Fibroblast of lung (primary cell): ENCODE data around the gene RABGAP1. TPM values are rescaled to one million over a fixed set of nuclear protein-coding genes. Genes with fewer than 3 reads are reported as not detected.
A peak's percentile ranks its signal among the peaks of the same experiment; 100 is the strongest.

Experiments
- DNase-seq, 2 donors: peaks; one replicate each; pipeline versions ENCODE4 v3.0.0 to v3.0.0-alpha.2; 2010; ENCODE audit warnings: low read depth in 2 of 2
- H2AFZ ChIP-seq: 2 replicates; pipeline ENCODE4 v1.5.1; 2012; ENCODE audit warnings: low read length, control low read depth, inconsistent platforms
- H3K27ac ChIP-seq: 2 replicates; pipeline ENCODE4 v1.5.1; 2011; ENCODE audit warnings: low read length, control low read depth; ENCODE audit not compliant: insufficient read depth
- H3K27me3 ChIP-seq: 2 replicates; pipeline ENCODE4 v1.5.1; 2011; ENCODE audit warnings: mild to moderate bottlenecking, low read length; ENCODE audit not compliant: control insufficient read depth, insufficient read depth
- H3K36me3 ChIP-seq: 2 replicates; pipeline ENCODE4 v1.5.1; 2011; ENCODE audit warnings: low read length; ENCODE audit not compliant: control insufficient read depth, insufficient read depth
- H3K4me1 ChIP-seq: 2 replicates; pipeline ENCODE4 v1.5.1; 2011; ENCODE audit warnings: low read length; ENCODE audit not compliant: control insufficient read depth, insufficient read depth; ENCODE audit errors: extremely low read depth
- H3K4me2 ChIP-seq: 2 replicates; pipeline ENCODE4 v1.5.1; 2011; ENCODE audit warnings: low read length, control low read depth; ENCODE audit not compliant: insufficient read depth; ENCODE audit errors: extremely low read depth
- H3K4me3 ChIP-seq, 4 experiments: fragments of 200-600 bp in 1 of 4; sonication (generic) in 1 of 4; replicated peaks in 1 of 4; 2 replicates each; pipeline ENCODE4 v1.5.1; 2011 to 2016; ENCODE audit warnings: low read length in 4 of 4, low read depth in 3 of 4, mild to moderate bottlenecking in 3 of 4, control low read depth in 2 of 4, inconsistent platforms in 1 of 4, mixed read lengths in 1 of 4; ENCODE audit not compliant: insufficient read depth in 1 of 4; ENCODE audit errors: control extremely low read depth in 1 of 4
- H3K79me2 ChIP-seq: 2 replicates; pipeline ENCODE4 v1.5.1; 2012; ENCODE audit warnings: mild to moderate bottlenecking, low read length, inconsistent platforms; ENCODE audit not compliant: control insufficient read depth, insufficient read depth
- H3K9ac ChIP-seq: 2 replicates; pipeline ENCODE4 v1.5.1; 2011; ENCODE audit warnings: mild to moderate bottlenecking, low read length, control low read depth; ENCODE audit not compliant: insufficient read depth
- H3K9me3 ChIP-seq: 2 replicates; pipeline ENCODE4 v1.5.1; 2012; ENCODE audit warnings: low read depth, low read length; ENCODE audit not compliant: control insufficient read depth, insufficient read depth
- H4K20me1 ChIP-seq: 2 replicates; pipeline ENCODE4 v1.5.1; 2011; ENCODE audit warnings: low read length; ENCODE audit not compliant: control insufficient read depth, insufficient read depth; ENCODE audit errors: extremely low read depth
- EZH2 ChIP-seq: IDR thresholded peaks from 2 replicates; pipeline ENCODE4 v1.5.1; 2012; ENCODE audit warnings: low read length, control low read depth, mild to moderate bottlenecking; ENCODE audit errors: missing control alignments
- polyA plus RNA-seq, 2 donors: library from polyadenylated mRNA; depleted of rRNA in 1 of 2; stranded (reverse) in 1 of 2; unstranded in 1 of 2; fragments of >200 nt; gene quantifications; 2 replicates each; pipeline ENCODE4 v1.2.1, GENCODE V29; 2011 to 2012; ENCODE audit warnings: missing spikeins in 1 of 2
- total RNA-seq: library from RNA; depleted of rRNA; stranded (reverse); fragments of >200 nt; gene quantifications from 2 replicates; pipeline ENCODE4 v1.2.1, GENCODE V29; 2014
- TF ChIP-seq, protein P1 (sequence below), 2 donors: IDR thresholded peaks in 1 of 2; conservative IDR thresholded peaks in 1 of 2; 1 replicate in 1 of 2; 2 replicates in 1 of 2; pipeline ENCODE4 v1.5.1; 2011 to 2012; ENCODE audit warnings: low read length in 2 of 2, control low read depth in 1 of 2, inconsistent platforms in 1 of 2, low read depth in 1 of 2, mild to moderate bottlenecking in 1 of 2

RABGAP1 gene
- total and polyA plus RNA-seq, 2 donors (not counting 1 experiment from before 2014, with no cell fraction given), result 47.6 to 58.6 TPM

DNA sequence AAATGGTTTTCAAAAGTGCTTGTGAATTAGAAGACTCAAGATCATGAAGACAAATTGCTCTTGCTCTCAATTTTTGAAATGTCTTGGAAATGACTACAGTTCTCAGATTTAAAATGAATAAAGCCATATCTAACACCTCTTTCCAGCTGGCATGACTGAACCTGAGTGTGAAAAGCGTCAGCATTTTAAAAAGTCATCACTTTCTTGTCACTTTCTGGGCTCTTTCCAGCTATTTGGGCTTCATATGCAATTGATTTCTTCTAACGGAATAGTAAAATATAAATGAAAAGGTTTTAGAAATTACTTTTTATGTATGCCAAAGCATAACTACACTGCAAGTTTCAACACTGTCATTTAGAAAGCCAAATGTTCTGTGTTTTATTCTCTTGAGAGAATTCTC lies 95.0 kb downstream of the RABGAP1 start:
- Histone ChIP-seq H3K27ac (no peak overlapping the region), H3K9ac (no peak overlapping the region), H3K4me2 (no peak overlapping the region), H3K9me3 (no peaks in the 10 kb centered on the region), H3K79me2 (no peaks in the 10 kb centered on the region), H3K27me3 (no peaks in the 10 kb centered on the region), H3K4me3 (no peak overlapping the region), H4K20me1 (no peaks in the 10 kb centered on the region), H2AFZ (no peak overlapping the region), H3K36me3 (no peaks in the 10 kb centered on the region), H3K4me1 (peaks cover 10% of the 10 kb centered on the region)
- TF ChIP-seq EZH2, result no peak
- TF ChIP-seq, protein P1, sequence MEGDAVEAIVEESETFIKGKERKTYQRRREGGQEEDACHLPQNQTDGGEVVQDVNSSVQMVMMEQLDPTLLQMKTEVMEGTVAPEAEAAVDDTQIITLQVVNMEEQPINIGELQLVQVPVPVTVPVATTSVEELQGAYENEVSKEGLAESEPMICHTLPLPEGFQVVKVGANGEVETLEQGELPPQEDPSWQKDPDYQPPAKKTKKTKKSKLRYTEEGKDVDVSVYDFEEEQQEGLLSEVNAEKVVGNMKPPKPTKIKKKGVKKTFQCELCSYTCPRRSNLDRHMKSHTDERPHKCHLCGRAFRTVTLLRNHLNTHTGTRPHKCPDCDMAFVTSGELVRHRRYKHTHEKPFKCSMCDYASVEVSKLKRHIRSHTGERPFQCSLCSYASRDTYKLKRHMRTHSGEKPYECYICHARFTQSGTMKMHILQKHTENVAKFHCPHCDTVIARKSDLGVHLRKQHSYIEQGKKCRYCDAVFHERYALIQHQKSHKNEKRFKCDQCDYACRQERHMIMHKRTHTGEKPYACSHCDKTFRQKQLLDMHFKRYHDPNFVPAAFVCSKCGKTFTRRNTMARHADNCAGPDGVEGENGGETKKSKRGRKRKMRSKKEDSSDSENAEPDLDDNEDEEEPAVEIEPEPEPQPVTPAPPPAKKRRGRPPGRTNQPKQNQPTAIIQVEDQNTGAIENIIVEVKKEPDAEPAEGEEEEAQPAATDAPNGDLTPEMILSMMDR (conservative IDR thresholded peaks at IDR 0.05 in 1 of 2, IDR thresholded peaks at IDR 0.05 in 1 of 2; ENCODE audit: low read depth in 1 of 2, low read length in 2 of 2), result no peak
- no peak for DNase-seq

DNA sequence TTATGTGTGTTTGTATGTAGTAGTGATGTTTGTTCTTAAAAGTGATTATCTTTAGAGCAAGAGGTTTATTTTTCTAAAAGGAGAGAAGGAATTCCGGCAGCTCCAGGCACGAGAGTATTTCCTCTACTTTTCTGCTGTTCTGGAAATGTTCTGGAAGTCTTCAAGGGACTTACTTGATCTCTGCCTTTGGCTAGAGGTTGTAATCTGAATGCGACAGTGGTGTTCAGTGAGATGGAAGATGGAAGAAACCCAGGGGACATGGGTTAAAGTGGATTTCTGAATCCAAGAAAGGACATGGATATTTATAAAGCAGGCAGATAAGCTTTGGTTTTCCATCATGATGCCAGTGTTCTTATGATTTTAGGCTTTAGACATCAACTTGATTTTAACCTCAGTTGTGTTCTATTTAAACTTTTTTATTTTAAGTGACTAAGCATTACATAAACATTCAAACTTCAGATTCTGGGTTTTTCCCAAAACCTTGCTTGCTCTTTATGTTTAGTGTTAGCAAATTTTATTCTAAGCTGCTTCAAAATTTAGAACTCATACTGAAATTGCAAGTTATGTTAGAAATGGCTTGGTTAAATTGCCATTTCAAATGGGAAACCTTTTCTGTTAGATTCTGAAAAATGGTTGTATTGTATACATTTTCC lies 96.2 kb downstream of the RABGAP1 start:
- no peak overlapping the region for H3K4me3 ChIP-seq
- TF ChIP-seq, protein P1 (conservative IDR thresholded peaks at IDR 0.05 in 1 of 2, IDR thresholded peaks at IDR 0.05 in 1 of 2; ENCODE audit: low read depth in 1 of 2, low read length in 2 of 2), result no peak
- TF ChIP-seq EZH2, result no peak
- peak in 1 of 2 donors; percentile 43 for DNase-seq
- H3K27ac ChIP-seq, result peak overlapping the region; percentile 42
- peaks cover 10% of the 10 kb centered on the region for H3K4me1 ChIP-seq
- H3K9me3 ChIP-seq, result no peaks in the 10 kb centered on the region
- H3K36me3 ChIP-seq, result no peaks in the 10 kb centered on the region
- peak overlapping the region; percentile 54 for H3K4me2 ChIP-seq
- no peaks in the 10 kb centered on the region for H3K79me2 ChIP-seq
- no peaks in the 10 kb centered on the region for H3K27me3 ChIP-seq
- H2AFZ ChIP-seq, result no peak overlapping the region
- H3K9ac ChIP-seq, result no peak overlapping the region
- no peaks in the 10 kb centered on the region for H4K20me1 ChIP-seq

DNA sequence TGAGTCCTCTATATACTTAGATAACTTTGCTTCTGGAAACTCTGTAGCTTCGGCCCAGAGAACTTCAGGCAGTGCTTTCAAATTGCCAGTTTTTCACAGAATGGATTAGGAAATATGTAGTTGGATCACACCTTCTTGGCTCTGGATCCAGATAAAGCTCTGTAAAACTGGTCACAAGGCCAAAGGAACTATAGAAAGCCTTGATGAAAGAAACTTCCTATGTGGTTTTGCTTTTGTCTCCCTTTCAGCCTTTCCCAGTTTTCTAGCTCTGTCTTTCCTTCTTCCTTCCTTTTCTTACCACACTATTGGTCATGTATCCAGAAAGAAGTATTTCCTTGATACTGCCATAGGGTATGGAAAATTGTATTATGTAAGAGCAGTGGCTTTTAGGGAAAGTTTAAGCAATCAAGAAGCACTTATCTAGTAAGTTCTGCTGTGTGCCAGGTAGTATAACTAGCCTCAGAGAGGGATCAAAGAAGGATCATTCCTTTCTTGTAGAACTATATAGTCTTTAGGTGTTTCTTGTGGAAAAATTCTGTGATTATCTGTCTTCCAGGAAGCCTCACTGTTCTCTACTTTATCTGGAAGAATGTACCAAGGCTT lies 98.9 kb downstream of the RABGAP1 start:
- no peak overlapping the region for H3K9ac ChIP-seq
- no peaks in the 10 kb centered on the region for H3K9me3 ChIP-seq
- H3K27ac ChIP-seq, result no peak overlapping the region
- no peak for TF ChIP-seq EZH2
- TF ChIP-seq, protein P1 (conservative IDR thresholded peaks at IDR 0.05 in 1 of 2, IDR thresholded peaks at IDR 0.05 in 1 of 2; ENCODE audit: low read depth in 1 of 2, low read length in 2 of 2), result no peak
- no peak overlapping the region for H2AFZ ChIP-seq
- no peaks in the 10 kb centered on the region for H4K20me1 ChIP-seq
- no peaks in the 10 kb centered on the region for H3K27me3 ChIP-seq
- no peaks in the 10 kb centered on the region for H3K79me2 ChIP-seq
- H3K4me2 ChIP-seq, result no peak overlapping the region
- H3K36me3 ChIP-seq, result no peaks in the 10 kb centered on the region
- H3K4me3 ChIP-seq, result no peak overlapping the region
- H3K4me1 ChIP-seq, result peaks cover 7% of the 10 kb centered on the region
- DNase-seq, result no peak
